ENCODE results near the gene CADPS2.

CADPS2 gene

DNA sequence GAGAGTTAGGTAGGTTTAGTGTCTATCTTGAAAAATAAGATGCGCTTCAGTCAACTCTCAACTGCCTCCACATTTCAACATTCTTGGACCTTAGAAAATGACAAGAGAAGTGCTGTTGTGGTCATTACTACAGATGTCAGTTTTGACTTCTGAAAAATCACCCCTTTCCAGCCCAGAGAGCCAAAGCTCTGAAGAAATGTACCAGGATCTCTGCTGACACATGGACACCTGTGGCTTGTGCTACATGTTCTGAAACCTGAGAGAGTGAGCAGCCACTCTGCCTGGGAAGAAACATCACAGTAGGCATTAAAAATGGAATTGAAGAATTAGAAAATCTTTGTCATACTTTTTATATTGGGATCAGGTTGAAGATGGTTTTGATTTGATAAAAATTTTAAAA is 545.8 kb downstream of the CADPS2 start:
- no peak for DNase-seq

DNA sequence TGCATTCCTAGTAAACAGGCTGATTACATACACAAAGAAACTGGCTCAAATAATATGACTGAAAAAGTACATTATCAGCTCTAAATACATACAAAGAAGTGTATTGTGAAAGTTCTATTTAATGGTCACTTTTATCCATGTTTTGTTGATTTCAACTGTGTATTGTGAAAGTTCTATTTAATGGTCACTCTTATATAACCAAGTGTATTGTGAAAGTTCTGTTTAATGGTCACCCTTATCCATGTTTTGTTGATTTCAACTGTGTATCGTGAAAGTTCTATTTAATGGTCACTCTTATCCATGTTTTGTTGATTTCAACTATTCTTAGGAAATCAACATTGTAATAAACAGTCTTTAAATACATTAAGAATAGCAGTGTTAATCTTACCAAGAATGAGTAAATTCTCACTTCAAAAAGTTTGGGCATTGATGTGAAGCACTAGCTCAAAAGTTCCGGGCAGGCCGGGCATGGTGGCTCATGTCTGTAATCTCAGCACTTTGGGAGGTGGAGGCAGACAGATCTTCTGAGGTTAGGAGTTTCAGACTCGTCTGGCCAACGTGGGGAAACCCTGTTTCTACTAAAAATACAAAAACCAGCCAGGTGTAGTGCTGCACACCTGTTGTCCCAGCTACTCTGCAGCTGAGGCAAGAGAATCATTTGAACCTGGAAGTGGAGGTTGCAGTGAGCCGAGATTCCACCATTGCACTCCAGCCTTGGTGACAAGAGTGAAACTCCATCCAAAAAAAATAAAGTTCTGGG is 546.9 kb downstream of the CADPS2 start:
- no peak for DNase-seq

DNA sequence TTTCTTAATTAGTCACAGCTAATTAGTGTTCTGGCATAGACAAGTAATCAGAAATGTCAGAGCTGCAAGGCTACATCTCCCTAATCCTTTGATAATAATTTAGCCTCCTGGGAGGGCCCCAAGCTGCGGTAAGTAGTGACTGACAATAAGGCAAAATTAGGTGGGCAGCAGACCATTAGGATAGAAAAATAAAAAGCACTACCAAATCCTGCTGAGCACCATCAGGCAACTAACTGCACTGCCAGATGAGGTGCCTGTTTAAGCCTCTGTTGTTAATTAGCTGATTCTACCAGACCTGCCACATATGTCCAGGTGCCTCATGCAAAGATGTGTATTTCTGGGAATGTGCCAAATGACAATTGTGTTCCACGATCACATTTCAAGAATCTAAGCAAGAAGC is 549.2 kb downstream of the CADPS2 start:
- no peak for DNase-seq

DNA sequence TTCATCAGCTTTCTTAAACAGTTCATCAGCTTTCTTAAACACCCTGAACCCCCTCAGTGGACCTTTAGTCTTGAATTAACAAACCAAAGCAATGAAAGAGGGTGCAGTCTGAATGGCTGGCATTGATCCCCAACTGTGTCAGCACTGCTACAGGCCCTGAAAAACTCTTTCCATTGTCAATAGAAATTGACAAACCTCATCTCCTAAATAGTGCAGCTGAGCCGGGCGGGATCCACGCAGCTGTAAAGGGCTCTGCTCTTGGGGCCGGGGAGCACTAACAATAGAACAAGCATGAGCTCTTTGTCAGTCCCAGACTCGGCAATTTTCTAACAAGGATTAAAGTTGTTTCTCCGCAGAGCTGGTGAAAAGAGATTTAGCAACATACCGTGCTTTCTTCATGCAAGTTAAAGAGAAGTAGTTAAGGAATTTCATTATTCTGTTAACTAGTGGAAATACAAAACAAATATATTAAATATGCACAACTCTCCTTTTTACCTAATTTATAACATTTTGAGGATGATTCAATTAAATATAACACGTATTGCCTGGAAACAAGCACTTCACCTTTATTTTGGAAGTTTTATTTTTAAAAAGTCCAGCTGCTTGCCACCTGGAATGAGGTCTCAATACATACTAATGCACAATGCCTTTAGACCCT is 557.0 kb downstream of the CADPS2 start:
- no peak for DNase-seq

DNA sequence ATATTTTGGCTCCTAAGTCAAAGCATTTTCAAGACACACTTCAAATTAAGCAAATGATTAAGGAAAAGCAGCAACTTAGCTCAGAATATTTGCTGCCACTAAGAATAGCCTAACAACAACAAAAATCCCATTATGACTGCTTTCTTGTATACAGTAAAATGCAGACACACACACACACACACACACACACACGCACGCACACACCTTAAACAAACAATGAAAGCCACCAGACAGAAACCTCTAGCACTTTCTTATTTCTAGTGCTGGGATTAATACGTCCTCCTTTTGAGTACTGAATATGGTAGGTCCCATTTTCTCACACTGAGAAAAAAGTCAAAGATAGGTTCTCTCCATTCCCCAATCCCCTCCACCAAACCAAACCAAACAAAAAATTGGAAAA is 558.3 kb downstream of the CADPS2 start:
- no peak for DNase-seq

DNA sequence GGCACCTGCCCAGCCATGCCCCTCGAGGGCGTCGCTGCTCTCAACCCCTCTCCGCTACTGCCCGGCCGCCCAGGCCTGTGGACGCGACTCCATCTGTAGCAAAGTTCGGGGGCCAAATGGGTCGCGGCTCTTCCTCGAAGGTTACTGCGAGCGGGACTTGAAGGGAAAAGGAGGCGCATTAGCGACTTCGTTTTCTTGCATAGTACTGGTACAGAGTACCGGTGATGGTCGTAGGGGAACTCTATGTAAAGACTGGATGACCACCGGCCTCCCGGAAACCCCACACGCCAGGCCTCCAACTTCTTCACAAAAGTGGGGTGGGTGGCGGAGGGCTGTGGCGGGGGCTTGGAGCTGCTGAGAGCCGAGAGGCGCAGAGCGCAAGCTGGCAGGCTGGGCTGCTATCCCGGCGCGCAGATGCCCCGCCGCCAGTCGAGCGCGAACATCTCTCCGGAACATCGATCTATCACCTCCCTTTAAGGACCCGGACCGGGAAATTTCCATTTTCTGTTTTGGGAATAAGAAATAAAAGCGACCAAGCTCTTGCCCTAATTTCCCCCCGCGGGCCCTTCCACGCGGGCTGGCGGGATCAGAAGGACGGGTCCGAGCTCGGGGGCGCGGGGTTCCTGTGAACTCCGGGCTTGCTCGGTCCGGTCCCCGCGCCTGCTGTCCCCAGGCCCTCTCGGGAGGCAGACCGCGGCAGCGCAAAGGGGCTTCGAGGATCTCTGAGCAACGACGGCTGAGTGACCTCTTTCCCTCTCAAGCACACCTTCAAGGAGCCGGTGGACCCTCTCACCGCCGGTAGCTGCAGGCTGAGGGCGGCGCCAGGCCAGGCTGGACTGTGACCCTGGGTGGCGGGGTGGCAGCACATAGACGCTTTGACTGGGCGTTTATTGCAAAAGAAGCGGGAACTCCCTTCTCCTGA is 569.5 kb downstream of the CADPS2 start:
- DNase-seq: no peak

DNA sequence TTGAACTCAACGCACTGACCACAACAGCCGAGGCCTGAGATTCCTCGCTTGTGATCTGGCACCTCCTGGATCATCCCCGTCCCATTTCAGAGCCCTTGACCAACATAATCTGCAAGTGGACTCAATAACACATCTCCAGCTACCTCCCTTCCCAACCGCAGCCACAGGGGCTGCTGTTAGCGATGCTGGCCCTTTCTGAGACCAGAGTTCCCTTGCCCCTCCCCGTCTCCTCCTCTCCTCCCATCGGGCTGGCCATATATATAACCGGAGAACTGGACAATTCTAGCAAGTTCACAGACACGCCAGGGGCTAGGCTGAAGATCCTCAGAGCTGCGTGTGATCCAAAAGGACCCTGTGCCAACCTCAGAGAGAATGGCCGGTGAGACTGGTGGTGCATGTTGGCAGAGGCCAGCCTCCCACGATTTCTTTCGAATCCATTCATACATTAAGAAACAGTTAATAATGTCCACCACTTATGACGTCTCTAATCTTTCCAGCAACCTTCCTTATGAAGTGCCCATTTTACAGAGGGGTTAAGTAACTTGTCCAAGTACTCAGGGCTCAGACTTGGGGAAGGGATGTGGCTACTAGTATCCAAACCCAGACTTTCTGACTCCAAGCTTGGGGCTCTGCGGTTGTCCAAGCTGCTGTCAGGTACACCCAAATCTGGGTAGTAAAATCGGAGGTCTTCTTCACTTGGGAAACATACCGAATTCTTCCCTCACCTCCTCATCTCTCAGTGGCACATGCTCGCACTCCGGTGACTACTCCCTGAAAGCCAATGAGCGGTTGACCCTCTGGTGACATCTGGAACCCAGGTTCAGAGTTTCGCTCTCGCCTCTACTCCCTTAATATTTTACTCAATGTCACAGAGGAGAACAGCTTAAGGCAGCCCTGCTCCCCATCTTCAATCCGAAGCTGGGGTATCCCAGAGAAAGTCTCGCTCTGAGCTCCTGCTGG is 570.5 kb downstream of the CADPS2 start:
- DNase-seq: no peak

DNA sequence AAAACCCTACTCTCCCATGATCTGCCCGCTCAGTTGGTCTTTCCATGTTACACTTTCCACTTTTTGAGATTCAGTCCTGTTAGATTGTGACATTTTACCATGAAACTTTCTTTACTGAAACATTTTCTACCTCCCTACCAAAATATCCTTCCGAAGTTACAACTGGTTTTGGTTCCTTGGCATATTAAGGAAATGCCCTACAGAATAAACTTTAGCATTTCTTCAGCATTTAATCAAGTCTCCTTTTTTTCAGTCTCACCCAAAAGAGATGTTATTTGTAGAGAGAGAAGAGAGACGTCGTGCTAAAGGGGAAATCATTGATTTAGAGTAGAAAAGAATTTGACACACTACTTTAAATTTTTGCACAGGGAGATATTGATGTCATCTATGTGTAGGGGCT is 572.0 kb downstream of the CADPS2 start:
- no peak for DNase-seq

DNA sequence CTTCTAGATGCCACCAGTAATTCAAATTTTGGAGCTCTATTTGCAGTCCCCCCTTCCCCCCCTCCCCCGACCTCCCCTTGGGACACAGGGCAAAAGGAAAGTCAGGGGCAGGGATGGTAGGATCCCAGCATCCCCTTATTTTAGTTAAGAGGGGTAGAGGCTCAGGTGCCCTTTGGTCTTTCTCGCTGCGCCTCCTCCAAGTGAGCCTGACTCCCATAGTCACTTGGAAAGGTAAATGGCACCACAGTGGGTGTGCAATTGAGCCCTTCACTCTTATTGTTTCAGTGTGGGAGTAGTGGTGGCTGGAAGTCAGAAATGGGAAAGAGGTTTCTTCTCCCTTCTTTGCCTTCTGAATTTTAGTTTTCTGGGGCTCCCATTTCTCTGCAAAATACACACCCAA is 573.5 kb downstream of the CADPS2 start:
- DNase-seq: no peak

DNA sequence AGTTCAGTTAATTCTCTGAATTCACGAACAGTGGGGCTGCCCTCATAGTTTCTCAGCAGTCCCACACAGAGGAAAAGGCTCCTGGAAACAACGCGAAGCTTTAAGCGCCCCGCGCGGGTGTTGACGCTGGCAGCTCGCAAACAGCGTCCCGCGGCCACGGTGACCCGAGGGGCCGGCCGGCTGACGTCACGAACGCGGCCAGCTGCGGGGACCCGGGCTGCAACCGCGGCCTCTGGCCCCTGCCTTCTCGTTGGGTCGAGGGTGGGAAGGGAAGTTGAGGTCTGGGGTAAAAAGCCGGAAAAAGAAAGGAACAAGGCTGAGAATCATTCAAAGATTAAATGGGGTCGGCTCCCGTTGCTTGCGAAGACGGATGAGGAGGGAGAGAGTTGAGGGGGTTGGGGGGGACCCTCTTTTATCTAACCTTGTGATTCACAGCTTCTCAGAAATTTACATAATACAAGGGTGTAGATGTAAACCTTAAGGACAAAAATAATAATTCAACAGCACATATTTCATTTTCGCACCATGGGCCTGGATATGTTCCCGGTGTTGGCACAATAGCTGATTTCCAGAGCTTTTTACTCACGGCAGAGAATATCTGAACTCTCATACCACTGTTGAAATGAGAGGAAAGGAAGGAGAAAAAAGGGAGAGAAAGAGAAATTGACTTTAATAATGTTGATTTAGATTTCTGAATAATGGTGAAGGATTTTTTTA is 574.4 kb downstream of the CADPS2 start:
- no peak for DNase-seq

DNA sequence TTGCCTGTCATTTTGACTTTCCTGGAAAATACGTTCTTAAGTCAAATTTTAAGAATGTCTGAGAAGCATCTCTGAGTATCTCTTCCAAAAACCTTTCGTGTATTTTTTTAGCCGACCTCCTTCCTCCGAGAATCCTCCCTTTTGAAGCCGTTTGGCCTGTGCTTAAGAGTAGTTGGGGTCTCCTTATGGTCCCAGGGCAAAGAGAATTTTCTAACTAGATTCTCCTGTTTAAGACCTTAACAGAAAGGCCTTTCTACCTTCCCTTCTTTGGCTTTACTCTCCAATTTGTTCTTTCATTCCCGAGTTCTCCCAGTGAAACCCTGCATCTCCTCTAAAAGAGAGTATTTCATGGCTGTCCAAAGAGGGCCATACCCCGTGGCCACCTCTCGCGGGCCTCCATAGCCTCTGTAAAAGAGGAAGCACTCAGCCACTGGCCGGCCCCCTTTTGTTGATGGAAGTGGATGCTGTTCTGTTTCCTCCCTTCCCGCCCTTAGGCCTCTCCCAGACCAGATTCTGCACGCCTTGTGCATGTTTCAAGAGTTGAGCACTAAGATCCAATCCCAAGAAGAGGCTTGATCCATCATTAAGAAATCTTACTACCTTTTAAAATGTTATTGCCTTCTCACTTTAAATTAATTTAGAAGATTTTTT is 575.1 kb downstream of the CADPS2 start:
- DNase-seq: no peak

DNA sequence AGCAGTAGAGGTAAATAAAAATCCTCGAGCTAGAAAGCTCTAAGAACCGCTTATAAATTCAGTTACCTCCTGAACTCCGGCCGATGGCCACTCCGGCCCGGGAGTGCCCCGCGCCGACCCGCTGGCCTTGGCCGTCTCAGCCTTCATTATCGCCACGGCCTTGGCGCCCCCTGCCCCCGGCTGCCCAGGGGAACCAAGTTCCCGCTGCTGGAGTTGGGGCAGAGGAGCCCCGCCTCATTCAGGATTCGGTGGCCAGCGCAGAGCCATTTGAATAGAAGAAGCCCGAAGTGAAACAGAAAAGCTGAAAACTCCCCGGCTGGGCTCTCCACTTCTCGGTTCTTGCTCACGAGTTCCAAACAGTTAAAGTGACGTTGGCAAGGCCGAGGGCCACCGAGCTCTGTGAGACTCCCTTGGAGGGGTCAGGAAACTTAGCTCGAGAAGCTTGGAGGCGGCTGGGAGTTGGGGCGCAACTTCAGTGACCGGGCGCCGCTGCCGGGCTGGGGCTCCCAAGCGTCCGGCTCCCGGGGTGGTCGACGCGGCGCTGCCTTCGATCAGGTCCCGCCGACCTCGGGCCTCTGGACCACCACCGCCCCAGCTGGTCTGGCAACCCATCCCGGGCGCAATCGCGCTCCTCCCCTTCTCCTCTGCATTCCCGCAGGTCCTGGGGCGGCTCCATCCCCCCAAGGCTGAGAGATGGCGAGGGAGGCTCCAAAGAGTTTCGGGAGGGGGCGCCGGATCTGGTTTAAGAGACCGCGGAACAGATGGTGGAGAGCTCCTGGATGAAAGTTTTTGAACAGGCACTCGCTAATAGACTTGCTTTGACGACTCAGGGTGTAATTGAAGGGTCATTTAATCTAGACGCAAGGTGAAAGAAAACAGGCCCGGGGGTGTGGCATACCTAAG is 575.9 kb downstream of the CADPS2 start:
- DNase-seq: no peak

DNA sequence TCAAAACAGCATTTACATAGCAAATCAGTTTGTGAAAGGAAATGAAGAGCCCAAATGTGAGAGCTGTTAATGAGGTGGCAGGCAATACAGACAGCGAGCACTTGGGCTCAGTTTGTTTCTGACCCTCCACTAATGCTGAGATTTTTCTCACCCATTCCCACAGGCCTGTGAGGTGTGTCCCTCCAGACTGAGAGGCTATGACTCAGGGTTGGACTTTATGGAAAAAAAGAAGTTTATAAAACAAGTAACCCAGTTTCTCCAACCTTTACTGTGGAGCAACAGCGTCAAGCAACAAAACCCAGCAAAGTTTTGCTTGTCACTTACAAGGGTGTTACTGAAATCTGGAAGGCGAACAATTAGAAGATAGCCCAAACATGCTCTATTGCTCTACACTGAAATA is 576.8 kb downstream of the CADPS2 start:
- DNase-seq: no peak

DNA sequence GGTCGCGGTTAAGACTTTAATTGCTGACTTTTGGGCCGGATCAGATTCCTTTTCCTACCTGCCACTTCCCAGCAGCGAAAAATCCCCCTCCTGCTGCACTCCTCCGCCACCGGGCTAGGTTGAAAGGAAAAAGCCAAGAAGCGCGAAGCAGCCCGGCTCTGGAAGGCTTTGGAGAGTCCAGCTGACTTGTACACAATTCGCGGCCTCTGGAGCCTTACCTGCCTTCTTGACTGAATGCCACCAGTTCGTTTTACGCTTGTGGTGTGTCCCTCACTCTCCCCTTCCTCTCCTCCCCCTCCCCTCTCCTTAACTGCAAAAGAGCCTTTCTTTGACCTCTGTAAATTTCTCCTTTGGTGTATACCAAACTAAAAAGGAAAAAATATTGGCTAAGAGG is 579.0 kb downstream of the CADPS2 start:
- no peak for DNase-seq

DNA sequence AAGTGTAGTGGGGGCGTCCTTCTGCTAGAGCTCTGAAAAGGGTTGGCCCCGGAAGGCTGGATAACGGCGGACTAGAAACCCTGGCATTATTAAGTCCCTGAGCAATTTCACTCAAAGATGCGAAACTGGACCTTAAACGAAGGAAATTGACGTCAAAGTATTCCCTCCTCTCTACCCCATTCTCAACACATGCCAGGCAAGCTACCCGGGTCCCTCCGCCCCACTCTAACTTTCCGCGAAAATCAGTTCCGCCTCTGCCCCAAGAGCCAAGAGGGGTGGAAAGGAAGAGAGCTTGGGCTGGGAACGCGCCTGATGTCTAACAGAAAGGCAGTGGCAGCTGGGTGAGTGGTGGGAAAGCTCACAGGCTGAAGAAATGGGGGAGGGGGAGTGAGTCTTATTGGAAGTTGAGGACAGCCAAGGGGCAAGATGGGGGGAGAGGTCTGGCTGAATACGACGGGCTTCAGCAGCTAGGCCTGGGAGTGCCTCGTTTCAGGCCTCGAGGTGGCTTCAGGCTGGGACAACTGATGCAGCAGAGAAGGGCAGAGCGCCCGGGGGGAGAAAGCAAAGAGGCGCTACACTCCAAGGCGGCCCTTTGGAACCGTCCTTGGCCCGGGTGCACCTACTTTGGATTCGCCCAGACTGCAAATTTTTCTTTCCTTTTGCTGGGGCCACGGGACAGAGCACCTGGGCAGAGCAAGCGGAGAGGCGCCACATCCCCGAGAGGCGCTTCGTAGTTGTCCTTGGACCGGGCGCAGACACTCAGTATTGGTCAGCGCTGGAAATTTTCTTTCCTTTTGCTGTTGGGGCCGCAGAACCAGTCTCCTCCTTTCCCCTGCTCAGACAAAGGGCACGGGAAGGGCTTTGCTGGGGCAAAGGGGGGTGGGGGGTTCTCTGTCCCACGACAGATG is 579.7 kb downstream of the CADPS2 start:
- DNase-seq: no peak

DNA sequence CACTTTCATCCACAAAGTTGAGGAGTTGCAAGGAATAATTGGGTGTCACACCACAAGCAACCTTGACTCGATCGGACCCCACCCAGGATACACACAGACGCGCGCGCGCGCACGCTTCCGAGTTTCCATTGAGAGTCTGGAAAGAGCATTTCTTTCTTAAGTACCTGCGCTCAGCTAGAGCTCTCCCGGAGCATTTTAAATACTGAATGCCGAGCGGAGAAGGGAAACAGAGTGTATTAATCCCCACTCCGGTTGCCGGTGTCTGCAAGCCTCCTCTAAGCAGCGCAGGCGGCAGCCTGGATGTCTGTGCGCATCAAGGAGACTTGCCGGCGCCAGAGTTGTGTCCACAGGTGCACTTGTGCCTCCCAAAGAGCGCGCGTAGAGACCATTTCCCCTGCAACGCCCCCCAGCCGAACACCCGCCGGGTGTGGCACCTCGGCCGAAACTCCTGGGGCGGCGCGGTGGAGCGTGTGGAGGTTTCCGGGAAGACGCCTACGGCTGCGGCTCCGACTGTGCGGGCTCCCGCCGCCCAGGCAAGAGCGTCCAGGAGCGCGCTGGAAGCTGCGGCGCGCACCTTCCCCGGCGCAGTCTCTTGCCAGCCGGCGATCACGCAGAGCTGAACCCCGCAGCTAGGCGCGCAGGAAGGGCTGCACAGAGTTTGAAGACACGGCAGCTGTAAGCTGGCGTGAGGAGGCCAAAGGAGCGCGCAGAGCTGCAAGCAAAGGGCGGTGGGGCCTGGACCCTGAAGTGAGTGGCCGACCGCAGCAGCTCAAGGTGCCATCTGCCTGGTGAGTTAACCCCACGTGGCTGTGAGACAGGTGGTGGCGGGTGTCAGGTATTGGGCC is 580.6 kb downstream of the CADPS2 start:
- DNase-seq: no peak

DNA sequence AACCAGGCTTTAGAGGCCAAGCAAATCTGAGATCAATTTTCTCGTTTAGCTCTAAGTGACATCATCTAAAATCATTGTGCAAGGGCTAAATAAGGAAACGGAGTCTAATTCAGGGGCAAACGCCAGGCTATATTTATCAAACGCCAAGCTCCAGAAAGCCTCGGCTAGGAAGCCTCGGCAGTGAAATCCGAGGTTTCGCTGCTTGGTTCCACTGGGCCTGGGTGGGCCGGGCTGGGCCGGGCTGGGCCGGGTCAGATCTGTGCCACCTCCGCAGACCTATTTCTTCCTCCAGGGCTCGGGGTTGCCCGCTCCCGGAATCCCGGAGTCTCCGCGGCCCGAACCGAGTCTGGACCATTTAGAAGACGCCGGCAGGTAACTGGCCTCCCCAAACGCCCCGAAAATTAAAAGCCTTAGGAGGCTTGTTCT is 581.3 kb downstream of the CADPS2 start:
- no peak for DNase-seq
